HCT116 (cell line): ENCODE data around the gene NME1. TPM values are rescaled to one million over a fixed set of nuclear protein-coding genes. Genes with fewer than 3 reads are reported as not detected.

Experiments
- ATAC-seq: fragments of 200-7000 bp; cut with Tn5 transposase; 2 replicates; pipeline ENCODE4 v1.9.1; 2020; ENCODE audit warnings: mild to moderate bottlenecking, moderate library complexity
- BruUV-seq: library from RNA; stranded (reverse); fragments of 400-500 nt; replicated peaks from 2 replicates; lab custom pipeline; 2021; lab: Mats Ljungman, UMichigan
- CTCF ChIA-PET: fragments of 300-600 bp; sonication (Branson Sonifier 250); formaldehyde crosslinking; loops from one replicate; lab custom pipeline; 2021; ENCODE audit warnings: antibody characterized with exemption; lab: Charles Lee
- POLR2A ChIA-PET: fragments of 300-600, 350-600 bp; sonication (Branson Sonifier 250); formaldehyde crosslinking; loops from one replicate; lab custom pipeline; 2021; ENCODE audit warnings: antibody characterized with exemption; lab: Charles Lee
- RAD21 ChIA-PET, 2 experiments: fragments of 300-600 bp; sonication (Branson Sonifier 250); formaldehyde crosslinking; loops; one replicate each; lab custom pipeline; 2023; ENCODE audit warnings: low total read pairs in 2 of 2; ENCODE audit not compliant: uncharacterized antibody in 2 of 2, unreplicated experiment in 2 of 2, low non-redundant PET in 1 of 2; lab: Charles Lee
- DNase-seq: peaks from one replicate; pipeline ENCODE4 v3.0.0-alpha.2; 2010; ENCODE audit warnings: low read depth, low spot score
- H2AFZ ChIP-seq: fragments of 200-600 bp; shearing (Covaris generic), sonication (generic); 2 replicates; pipeline ENCODE4 v1.6.1; 2017; ENCODE audit warnings: low read depth, mixed run types, mixed read lengths, antibody characterized with exemption, low read length; ENCODE audit not compliant: poor library complexity, severe bottlenecking
- H3K27ac ChIP-seq: 2 replicates; pipeline ENCODE4 v1.5.1; 2012; ENCODE audit warnings: low read depth, low read length
- H3K27me3 ChIP-seq: fragments of 200-600 bp; sonication (generic); 2 replicates; pipeline ENCODE4 v1.6.1; 2016; ENCODE audit warnings: mixed run types, low read length, mixed read lengths; ENCODE audit not compliant: insufficient read depth
- H3K36me3 ChIP-seq, 2 experiments: fragments of 200-500 bp in 1 of 2; fragments of 200-600 bp in 1 of 2; sonication (Bioruptor generic) in 1 of 2; sonication (generic) in 1 of 2; 2 replicates each; pipeline versions ENCODE4 v1.5.1 to v1.6.1; 2014 to 2016; ENCODE audit warnings: low read length in 2 of 2, inconsistent platforms in 1 of 2, mixed read lengths in 1 of 2, mixed run types in 1 of 2; ENCODE audit not compliant: insufficient read depth in 2 of 2, control insufficient read depth in 1 of 2
- H3K4me1 ChIP-seq, 2 experiments: fragments of 200-600 bp in 1 of 2; sonication (generic) in 1 of 2; 2 replicates each; pipeline versions ENCODE4 v1.5.1 to v1.6.1; 2012 to 2017; ENCODE audit warnings: low read length in 2 of 2, inconsistent platforms in 1 of 2, mild to moderate bottlenecking in 1 of 2, mixed read lengths in 1 of 2, mixed run types in 1 of 2, moderate library complexity in 1 of 2; ENCODE audit not compliant: insufficient read depth in 2 of 2, control insufficient read depth in 1 of 2
- H3K4me2 ChIP-seq: fragments of 200-600 bp; sonication (generic); 2 replicates; pipeline ENCODE4 v1.6.1; 2017; ENCODE audit warnings: mixed run types, low read length, mixed read lengths
- H3K4me3 ChIP-seq, 2 experiments: fragments of 200-600 bp in 1 of 2; sonication (generic) in 1 of 2; replicated peaks in 1 of 2; 2 replicates each; pipeline ENCODE4 v1.5.1; 2011 to 2016; ENCODE audit warnings: low read length in 2 of 2, control low read depth in 1 of 2, low read depth in 1 of 2, mild to moderate bottlenecking in 1 of 2, mixed read lengths in 1 of 2, mixed run types in 1 of 2
- H3K79me2 ChIP-seq: fragments of 200-600 bp; sonication (generic); 2 replicates; pipeline ENCODE4 v1.6.1; 2017; ENCODE audit warnings: mild to moderate bottlenecking, mixed run types, low read length, moderate library complexity, mixed read lengths; ENCODE audit not compliant: insufficient read depth
- H3K9ac ChIP-seq: fragments of 200-600 bp; sonication (generic); 2 replicates; pipeline ENCODE4 v1.6.1; 2016; ENCODE audit warnings: low read length, mixed read lengths
- H3K9me2 ChIP-seq: fragments of 200-600 bp; sonication (generic), shearing (Covaris generic); 2 replicates; pipeline ENCODE4 v1.6.1; 2017; ENCODE audit warnings: mixed run types, mild to moderate bottlenecking, moderate library complexity; ENCODE audit not compliant: insufficient read depth
- H3K9me3 ChIP-seq, 2 experiments: fragments of 200-500 bp in 1 of 2; fragments of 200-600 bp in 1 of 2; sonication (Bioruptor generic) in 1 of 2; sonication (generic) in 1 of 2; 2 replicates each; pipeline ENCODE4 v1.6.1; 2014 to 2017; ENCODE audit warnings: low read length in 2 of 2, mixed read lengths in 2 of 2, inconsistent platforms in 1 of 2, low read depth in 1 of 2, mild to moderate bottlenecking in 1 of 2, mixed run types in 1 of 2, moderate library complexity in 1 of 2; ENCODE audit not compliant: control insufficient read depth in 1 of 2, insufficient read depth in 1 of 2
- H4K20me1 ChIP-seq: fragments of 200-600 bp; sonication (generic), shearing (Covaris generic); 2 replicates; pipeline ENCODE4 v1.6.1; 2017; ENCODE audit warnings: mixed run types, mild to moderate bottlenecking, moderate library complexity; ENCODE audit not compliant: insufficient read depth
- ATF3 ChIP-seq: IDR thresholded peaks from 2 replicates; pipeline ENCODE4 v1.6.1; 2012
- CBX3 ChIP-seq: IDR thresholded peaks from 2 replicates; pipeline ENCODE4 v1.6.1; 2012; ENCODE audit warnings: low read depth
- CEBPB ChIP-seq: IDR thresholded peaks from 2 replicates; pipeline ENCODE4 v1.6.1; 2012; ENCODE audit warnings: low read depth
- EGR1 ChIP-seq: IDR thresholded peaks from 2 replicates; pipeline ENCODE4 v1.6.1; 2012; ENCODE audit warnings: low read depth
- EZH2phosphoT487 ChIP-seq: fragments of 200-600 bp; IDR thresholded peaks from 2 replicates; pipeline ENCODE4 v1.6.1; 2018; ENCODE audit warnings: antibody characterized with exemption, borderline replicate concordance
- FOSL1 ChIP-seq: IDR thresholded peaks from 2 replicates; pipeline ENCODE4 v1.6.1; 2012; ENCODE audit warnings: low read depth
- JUND ChIP-seq: IDR thresholded peaks from 2 replicates; pipeline ENCODE4 v1.6.1; 2012
- SIN3A ChIP-seq: IDR thresholded peaks from 2 replicates; pipeline ENCODE4 v1.6.1; 2012; ENCODE audit warnings: low read depth
- SP1 ChIP-seq: IDR thresholded peaks from 2 replicates; pipeline ENCODE4 v1.6.1; 2012; ENCODE audit warnings: low read depth
- SRF ChIP-seq: IDR thresholded peaks from 2 replicates; pipeline ENCODE4 v1.6.1; 2012; ENCODE audit warnings: low read depth
- TCF7L2 ChIP-seq: IDR thresholded peaks from 2 replicates; pipeline ENCODE4 v1.7.0; 2011; ENCODE audit warnings: borderline replicate concordance, inconsistent platforms; ENCODE audit not compliant: insufficient read depth, insufficient read length; ENCODE audit errors: extremely low read depth
- YY1 ChIP-seq: IDR thresholded peaks from 2 replicates; pipeline ENCODE4 v1.6.1; 2011; ENCODE audit warnings: low read length, low read depth, moderate library complexity, mild to moderate bottlenecking; ENCODE audit not compliant: insufficient replicate concordance; ENCODE audit errors: extremely low read depth
- ZFX ChIP-seq: fragments of 450-650 bp; IDR thresholded peaks from 2 replicates; pipeline ENCODE4 v1.6.1; 2017
- ZNF274 ChIP-seq: fragments of 200-500 bp; sonication (Bioruptor generic); IDR thresholded peaks from 2 replicates; pipeline ENCODE4 v1.6.1; 2014; ENCODE audit warnings: mild to moderate bottlenecking, low read depth, low read length, inconsistent platforms
- intact Hi-C: fragments of 100-400 bp; cut with micrococcal nuclease; formaldehyde crosslinking; loops from 2 replicates; pipeline ENCODE4 v1.10.0; 2022
- total RNA-seq: library from RNA; stranded (reverse); gene quantifications from one replicate; pipeline ENCODE4 v1.2.1, GENCODE V29; 2021; ENCODE audit not compliant: unreplicated experiment
- TF ChIP-seq, protein P1 (sequence below): IDR thresholded peaks from 2 replicates; pipeline ENCODE4 v1.6.1; 2012; ENCODE audit warnings: low read depth

NME1 gene
- total RNA-seq, 1 experiment from 2014 or later, result 510 TPM

GRCh38 chr17:51150932-51151331, 2.4 kb upstream of the NME1 start (continued):
- no peak for TF ChIP-seq SIN3A
- TF ChIP-seq SRF, result no peak
- TF ChIP-seq JUND, result no peak
- no peak for TF ChIP-seq EZH2phosphoT487
- TF ChIP-seq FOSL1, result no peak
- TF ChIP-seq ATF3, result no peak
- TF ChIP-seq YY1, result no peak
- no peak for TF ChIP-seq TCF7L2
- no peak for TF ChIP-seq CEBPB
- TF ChIP-seq, all 23 proteins: peak for 0

DNA sequence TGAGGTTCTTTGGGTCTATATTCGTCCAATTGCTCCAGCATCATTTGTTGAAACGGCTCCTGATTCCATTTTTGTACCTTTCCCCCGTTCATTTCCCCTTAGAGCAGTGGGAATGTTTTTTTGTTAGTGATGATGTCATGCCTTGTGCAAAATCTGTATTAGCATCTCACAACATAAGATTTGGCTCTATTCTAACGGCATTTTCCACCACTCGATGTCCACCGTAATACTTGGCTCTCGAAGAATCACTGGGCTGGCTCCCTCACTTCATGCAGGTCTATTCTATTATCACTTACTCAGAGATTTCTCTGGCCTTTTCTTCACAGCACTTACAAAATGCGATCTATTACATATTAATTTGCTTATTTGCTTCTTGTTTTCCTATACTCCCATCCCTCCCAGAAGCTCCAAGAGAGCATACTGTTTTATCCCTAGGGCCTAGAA, 571 bp upstream of the NME1 start:
- Histone ChIP-seq H3K79me2 (peaks cover 45% of the 10 kb centered on the region), H3K9me2 (no peaks in the 10 kb centered on the region), H3K27ac (peak overlapping the region; percentile 69), H2AFZ (peak overlapping the region; percentile 95), H3K4me2 (peak overlapping the region; percentile 85), H3K4me3 (peak overlapping the region; percentile 48 to 82), H3K4me1 (peaks cover 14 to 22% of the 10 kb centered on the region in 2 experiments), H3K27me3 (no peaks in the 10 kb centered on the region), H3K9me3 (no peaks in the 10 kb centered on the region), H3K9ac (peak overlapping the region; percentile 84), H3K36me3 (peaks cover 21 to 23% of the 10 kb centered on the region in 2 experiments), H4K20me1 (peaks cover 10% of the 10 kb centered on the region; the same call in 1 of the 2 replicates)
- BruUV-seq, result TSS peak; percentile 99
- DNase-seq, result no peak
- ChIA-PET RAD21 (interaction anchor here (0.7 to 1.0 kb wide), 11 partner anchors 32 to 370 kb away, joined by 3 to 8 read pairs (median 4); partner anchors contain the start of gene SPAG9 (in 2 of the 2)), CTCF (interaction anchor here (0.7 to 2.1 kb wide), 30 partner anchors 9 to 301 kb away, joined by 3 to 88 read pairs (median 4); partner anchors contain the start of genes NME2 and SPAG9), POLR2A (interaction anchor here (0.8 to 3.6 kb wide), 16 partner anchors 9 to 428 kb away, joined by 3 to 24 read pairs (median 4); partner anchors contain the start of genes NME2, SPAG9 and TOB1)
- intact Hi-C loops, result loop anchor here (1.0 to 10.0 kb wide), 7 partner anchors 31 to 608 kb away; partner anchors contain the start of genes SPATA20 and TOB1
- ATAC-seq, result peak; percentile 11
- TF ChIP-seq SP1, result no peak
- no peak for TF ChIP-seq TCF7L2
- no peak for TF ChIP-seq EGR1
- no peak; the same call in 1 of the 2 replicates for TF ChIP-seq ATF3
- TF ChIP-seq SIN3A, result no peak
- TF ChIP-seq ZFX, result no peak
- TF ChIP-seq, protein P1, sequence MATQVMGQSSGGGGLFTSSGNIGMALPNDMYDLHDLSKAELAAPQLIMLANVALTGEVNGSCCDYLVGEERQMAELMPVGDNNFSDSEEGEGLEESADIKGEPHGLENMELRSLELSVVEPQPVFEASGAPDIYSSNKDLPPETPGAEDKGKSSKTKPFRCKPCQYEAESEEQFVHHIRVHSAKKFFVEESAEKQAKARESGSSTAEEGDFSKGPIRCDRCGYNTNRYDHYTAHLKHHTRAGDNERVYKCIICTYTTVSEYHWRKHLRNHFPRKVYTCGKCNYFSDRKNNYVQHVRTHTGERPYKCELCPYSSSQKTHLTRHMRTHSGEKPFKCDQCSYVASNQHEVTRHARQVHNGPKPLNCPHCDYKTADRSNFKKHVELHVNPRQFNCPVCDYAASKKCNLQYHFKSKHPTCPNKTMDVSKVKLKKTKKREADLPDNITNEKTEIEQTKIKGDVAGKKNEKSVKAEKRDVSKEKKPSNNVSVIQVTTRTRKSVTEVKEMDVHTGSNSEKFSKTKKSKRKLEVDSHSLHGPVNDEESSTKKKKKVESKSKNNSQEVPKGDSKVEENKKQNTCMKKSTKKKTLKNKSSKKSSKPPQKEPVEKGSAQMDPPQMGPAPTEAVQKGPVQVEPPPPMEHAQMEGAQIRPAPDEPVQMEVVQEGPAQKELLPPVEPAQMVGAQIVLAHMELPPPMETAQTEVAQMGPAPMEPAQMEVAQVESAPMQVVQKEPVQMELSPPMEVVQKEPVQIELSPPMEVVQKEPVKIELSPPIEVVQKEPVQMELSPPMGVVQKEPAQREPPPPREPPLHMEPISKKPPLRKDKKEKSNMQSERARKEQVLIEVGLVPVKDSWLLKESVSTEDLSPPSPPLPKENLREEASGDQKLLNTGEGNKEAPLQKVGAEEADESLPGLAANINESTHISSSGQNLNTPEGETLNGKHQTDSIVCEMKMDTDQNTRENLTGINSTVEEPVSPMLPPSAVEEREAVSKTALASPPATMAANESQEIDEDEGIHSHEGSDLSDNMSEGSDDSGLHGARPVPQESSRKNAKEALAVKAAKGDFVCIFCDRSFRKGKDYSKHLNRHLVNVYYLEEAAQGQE, result no peak
- TF ChIP-seq ZNF274, result no peak
- TF ChIP-seq CBX3, result no peak
- TF ChIP-seq JUND, result no peak
- no peak for TF ChIP-seq YY1
- TF ChIP-seq FOSL1, result no peak
